Stimulated activated naive CD8-positive, alpha-beta T cell treated with anti-CD3 and anti-CD28 coated beads, Interleukin-15, Interleukin-2, amounts not matched to agents 100 ng/mL and 50 ng/mL, for 24 hours (primary cell): ENCODE data around the gene ALDH3A2.
A peak's percentile ranks its signal among the peaks of the same experiment; 100 is the strongest.

Experiments used
- H3K27ac Mint-ChIP-seq: one replicate; pipeline ENCODE4 v1.8.0; 2021; ENCODE audit warnings: mild to moderate bottlenecking, mixed read lengths
- H3K27me3 Mint-ChIP-seq: one replicate; pipeline ENCODE4 v1.8.0; 2021; ENCODE audit warnings: mixed read lengths
- H3K36me3 Mint-ChIP-seq: one replicate; pipeline ENCODE4 v1.8.0; 2021; ENCODE audit warnings: low read depth, mixed read lengths
- H3K4me1 Mint-ChIP-seq: one replicate; pipeline ENCODE4 v1.8.0; 2021; ENCODE audit warnings: low read depth, mixed read lengths
- H3K4me3 Mint-ChIP-seq: one replicate; pipeline ENCODE4 v1.8.0; 2021; ENCODE audit warnings: mild to moderate bottlenecking, mixed read lengths
- H3K9me3 Mint-ChIP-seq: one replicate; pipeline ENCODE4 v1.8.0; 2021; ENCODE audit warnings: mixed read lengths

ALDH3A2 gene

GRCh38 chr17:19713462-19713861 lies 64.9 kb downstream of the ALDH3A2 start:
- H3K9me3 Mint-ChIP-seq: no peaks in the 10 kb centered on the region
- no peak overlapping the region for H3K27ac Mint-ChIP-seq
- no peaks in the 10 kb centered on the region for H3K27me3 Mint-ChIP-seq
- no peak overlapping the region for H3K4me3 Mint-ChIP-seq
- H3K4me1 Mint-ChIP-seq: no peaks in the 10 kb centered on the region
- H3K36me3 Mint-ChIP-seq: no peaks in the 10 kb centered on the region

- Mint-ChIP-seq H3K27ac (no peak overlapping the region), H3K4me3 (no peak overlapping the region), H3K4me1 (no peaks in the 10 kb centered on the region), H3K9me3 (no peaks in the 10 kb centered on the region), H3K36me3 (no peaks in the 10 kb centered on the region), H3K27me3 (no peaks in the 10 kb centered on the region)
Measured at GRCh38 chr17:19713901-19714361, 65.4 kb downstream of the ALDH3A2 start.

DNA sequence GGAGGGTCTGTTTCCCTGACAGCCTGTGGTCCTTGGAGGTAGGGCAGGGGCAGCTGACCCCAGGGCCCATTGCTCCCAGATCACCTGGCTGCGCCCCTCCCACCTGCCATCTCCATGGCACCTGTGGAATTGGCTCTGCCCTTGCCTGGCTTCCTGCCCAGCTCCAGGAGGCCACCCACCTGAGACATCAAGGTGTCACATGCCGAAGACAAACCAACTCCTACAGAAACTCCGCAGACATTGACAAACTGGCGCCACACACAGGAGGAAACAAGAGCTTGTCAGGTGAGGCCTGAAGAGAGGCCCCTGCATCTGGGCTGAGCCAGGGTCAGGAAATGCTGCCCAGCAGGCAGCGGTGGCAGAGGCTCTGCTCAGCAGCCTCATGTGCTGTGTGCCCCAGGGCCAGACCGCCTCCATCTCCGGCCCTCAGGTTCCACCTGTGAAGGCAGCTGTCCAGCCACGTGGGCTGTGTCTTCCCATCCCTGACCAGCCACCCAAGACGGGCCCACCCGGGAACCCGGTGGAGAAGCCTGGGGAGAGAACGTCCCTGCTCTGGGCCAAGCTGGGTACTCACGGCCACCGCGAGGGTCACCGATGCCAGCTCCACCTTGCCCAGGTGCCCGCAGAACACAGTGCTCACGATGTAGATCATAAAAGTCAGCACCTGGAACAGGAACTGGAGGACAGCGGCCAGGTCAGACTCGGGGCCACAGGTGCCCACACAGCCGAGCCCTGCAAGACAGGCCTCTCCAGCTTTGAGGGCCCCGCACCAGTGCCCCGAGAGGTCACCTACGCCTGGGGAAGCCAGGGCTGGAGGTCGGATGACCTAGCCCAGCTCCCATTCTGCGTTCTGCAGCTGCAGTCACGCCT lies 66.2 kb downstream of the ALDH3A2 start:
- Mint-ChIP-seq H3K27ac (no peak overlapping the region), H3K4me1 (no peaks in the 10 kb centered on the region), H3K36me3 (no peaks in the 10 kb centered on the region), H3K27me3 (no peaks in the 10 kb centered on the region), H3K4me3 (no peak overlapping the region), H3K9me3 (no peaks in the 10 kb centered on the region)

- H3K9me3 Mint-ChIP-seq: no peaks in the 10 kb centered on the region
Measured at GRCh38 chr17:19716108-19717030, 67.8 kb downstream of the ALDH3A2 start, which contains the start of gene SLC47A2. Gene SLC47A2 (minus strand): TSS chr17:19716584. CDS start chr17:19716555, 29 bp downstream.

GRCh38 chr17:19717031-19717360 lies 68.4 kb downstream of the ALDH3A2 start:
- Mint-ChIP-seq H3K27me3 (no peaks in the 10 kb centered on the region), H3K27ac (no peak overlapping the region)

More at GRCh38 chr17:19716108-19717030, 67.8 kb downstream of the ALDH3A2 start, which contains the start of gene SLC47A2:
- Mint-ChIP-seq H3K36me3 (no peaks in the 10 kb centered on the region), H3K27ac (no peak within 1 kb of the TSS), H3K4me3 (no peak within 1 kb of the TSS), H3K27me3 (no peaks in the 10 kb centered on the region), H3K4me1 (no peaks in the 10 kb centered on the region)

DNA sequence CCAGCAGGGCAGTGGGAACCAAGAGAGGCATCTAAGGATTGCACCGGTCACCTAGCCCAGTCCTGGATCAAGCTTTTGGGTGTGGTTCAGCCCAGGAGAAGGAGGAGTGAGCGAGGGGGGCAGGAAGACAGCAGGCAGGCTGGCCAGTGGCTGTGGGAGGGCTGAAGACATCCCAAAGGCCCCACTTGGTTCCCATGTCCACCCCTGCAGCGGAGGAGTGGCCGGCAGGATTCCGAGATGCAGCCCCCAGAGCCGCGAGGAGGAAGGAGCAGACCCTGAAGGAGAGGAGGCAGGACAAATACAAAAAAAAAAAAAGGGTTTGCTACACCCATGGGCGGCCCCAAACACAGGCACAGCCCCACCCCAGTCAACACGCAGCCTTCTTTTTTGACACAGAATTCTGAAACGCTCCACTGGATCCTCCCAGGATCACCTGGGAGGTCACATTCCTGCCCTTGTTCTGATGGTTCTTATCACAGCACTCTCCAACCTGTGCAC lies 68.9 kb downstream of the ALDH3A2 start:
- Mint-ChIP-seq H3K4me1 (no peaks in the 10 kb centered on the region), H3K27me3 (no peaks in the 10 kb centered on the region), H3K27ac (peak overlapping the region; percentile 33), H3K36me3 (no peaks in the 10 kb centered on the region), H3K4me3 (no peak overlapping the region), H3K9me3 (no peaks in the 10 kb centered on the region)

More at GRCh38 chr17:19717031-19717360, 68.4 kb downstream of the ALDH3A2 start:
- no peaks in the 10 kb centered on the region for H3K9me3 Mint-ChIP-seq
- no peak overlapping the region for H3K4me3 Mint-ChIP-seq
- H3K36me3 Mint-ChIP-seq: no peaks in the 10 kb centered on the region
- H3K4me1 Mint-ChIP-seq: no peaks in the 10 kb centered on the region

DNA sequence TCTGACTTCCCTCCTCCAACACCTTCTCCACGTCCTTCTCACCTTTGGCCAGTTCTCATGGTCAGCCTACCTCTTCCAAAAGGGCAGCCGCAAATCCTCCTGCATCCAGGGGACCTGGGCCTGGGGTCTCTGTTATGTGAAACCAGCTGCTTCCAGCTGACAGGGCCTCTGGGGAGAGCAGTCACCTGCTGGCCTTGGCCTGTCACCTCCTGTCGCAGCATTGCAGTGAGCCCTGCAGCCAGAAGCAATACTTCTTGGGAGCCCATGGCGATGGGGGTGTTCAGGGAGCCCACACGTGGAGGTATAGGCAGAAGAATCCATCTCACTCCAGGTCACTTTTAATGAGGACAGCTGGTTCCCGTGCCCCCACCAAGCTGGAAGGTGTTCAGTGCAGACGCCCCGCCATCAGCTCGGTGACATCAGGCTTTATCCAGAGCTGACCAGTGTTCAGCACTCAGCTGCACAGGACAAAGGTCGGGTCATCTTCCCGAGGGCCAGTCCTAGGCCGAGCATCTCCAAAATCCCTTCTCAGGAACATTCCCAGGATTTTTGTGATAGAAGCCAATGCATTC lies 69.6 kb downstream of the ALDH3A2 start:
- Mint-ChIP-seq H3K9me3 (no peaks in the 10 kb centered on the region), H3K27me3 (no peaks in the 10 kb centered on the region), H3K4me3 (no peak overlapping the region), H3K36me3 (no peaks in the 10 kb centered on the region), H3K4me1 (no peaks in the 10 kb centered on the region), H3K27ac (no peak overlapping the region)

DNA sequence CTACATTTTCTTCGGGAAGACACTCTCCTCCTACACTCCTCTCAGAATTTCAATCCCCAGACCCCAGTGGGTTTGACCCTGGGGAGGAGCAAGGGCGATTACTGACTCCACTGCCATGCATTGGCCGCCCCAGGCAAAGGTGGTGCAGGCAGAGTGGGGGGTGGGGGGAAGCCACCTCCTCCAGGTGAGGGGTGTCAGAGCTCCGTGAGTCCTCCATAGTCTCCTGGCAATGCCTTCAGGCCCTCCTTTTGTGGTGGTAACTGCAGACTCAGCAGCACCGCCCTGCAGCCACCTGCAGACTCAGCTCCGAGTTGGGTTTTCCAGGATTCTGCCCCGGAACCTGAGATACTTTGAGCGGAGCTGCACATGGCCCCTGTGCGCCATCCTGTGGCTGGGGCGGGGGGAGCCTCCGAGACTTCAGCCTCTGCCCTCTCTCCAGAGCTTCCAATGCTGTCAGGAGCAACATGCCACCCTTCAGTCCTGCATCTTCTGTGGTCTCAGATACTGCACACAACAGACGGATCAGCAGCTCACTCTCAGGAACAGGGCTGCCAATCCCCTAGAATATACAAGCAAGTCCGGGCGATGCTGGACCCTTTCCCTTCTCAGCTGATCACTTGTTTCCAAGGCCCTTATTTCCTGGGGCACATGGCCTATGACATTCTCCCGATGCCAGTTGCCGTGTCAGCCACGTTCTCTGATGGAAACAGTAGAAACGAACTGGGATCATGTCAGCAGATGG lies 70.2 kb downstream of the ALDH3A2 start:
- no peaks in the 10 kb centered on the region for H3K36me3 Mint-ChIP-seq
- H3K27me3 Mint-ChIP-seq: no peaks in the 10 kb centered on the region
- H3K4me1 Mint-ChIP-seq: peaks cover 1% of the 10 kb centered on the region
- H3K4me3 Mint-ChIP-seq: no peak overlapping the region
- H3K27ac Mint-ChIP-seq: no peak overlapping the region
- no peaks in the 10 kb centered on the region for H3K9me3 Mint-ChIP-seq

GRCh38 chr17:19719355-19720209 lies 71.0 kb downstream of the ALDH3A2 start:
- H3K4me3 Mint-ChIP-seq: no peak overlapping the region
- no peaks in the 10 kb centered on the region for H3K9me3 Mint-ChIP-seq
- H3K4me1 Mint-ChIP-seq: peaks cover 8% of the 10 kb centered on the region
- no peaks in the 10 kb centered on the region for H3K36me3 Mint-ChIP-seq
- H3K27me3 Mint-ChIP-seq: no peaks in the 10 kb centered on the region
- H3K27ac Mint-ChIP-seq: peak overlapping the region; percentile 34

GRCh38 chr17:19720210-19720475 lies 71.6 kb downstream of the ALDH3A2 start:
- peaks cover 11% of the 10 kb centered on the region for H3K4me1 Mint-ChIP-seq
- no peaks in the 10 kb centered on the region for H3K9me3 Mint-ChIP-seq
- H3K27me3 Mint-ChIP-seq: peaks cover 2% of the 10 kb centered on the region
- no peak overlapping the region for H3K4me3 Mint-ChIP-seq
- no peaks in the 10 kb centered on the region for H3K36me3 Mint-ChIP-seq
- no peak overlapping the region for H3K27ac Mint-ChIP-seq

DNA sequence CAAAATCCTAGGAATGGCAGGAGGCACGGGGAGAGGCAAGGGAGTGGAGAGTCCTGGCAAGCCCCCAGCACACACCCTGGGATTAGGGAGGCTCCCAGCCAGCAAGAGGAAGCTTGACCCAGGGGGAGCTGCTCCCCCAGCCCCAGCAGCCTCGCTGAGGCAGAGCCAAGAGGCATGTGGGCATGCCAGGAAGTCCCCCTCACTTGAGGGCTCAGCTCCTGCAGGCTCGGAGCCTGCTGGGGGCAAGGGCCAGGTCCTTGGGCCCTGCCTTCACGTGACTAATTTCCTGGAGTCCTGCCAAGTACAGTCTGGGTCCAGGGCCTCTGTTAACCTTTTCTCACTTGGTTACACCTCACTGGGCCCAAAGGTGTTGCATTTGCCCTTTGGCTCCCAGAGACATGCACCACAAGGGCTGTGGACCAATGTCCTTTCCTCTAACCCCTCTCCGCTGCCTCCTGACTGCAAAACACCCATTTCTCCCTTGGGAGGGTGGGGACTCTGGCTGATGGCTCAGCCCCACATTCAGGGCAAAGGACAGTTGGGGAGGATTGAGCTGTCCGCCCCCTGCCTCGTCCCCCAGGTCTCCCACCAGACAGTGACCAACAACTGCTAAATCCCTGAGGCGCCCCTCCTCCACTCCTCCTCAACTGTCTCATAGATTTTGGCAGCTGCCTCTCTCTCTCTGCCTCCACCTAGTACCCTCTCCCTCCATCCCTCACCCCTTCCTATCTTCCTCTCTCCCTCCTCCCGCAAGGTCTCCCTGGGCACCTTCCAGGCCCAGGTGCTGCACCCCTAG lies 72.3 kb downstream of the ALDH3A2 start:
- H3K4me3 Mint-ChIP-seq: no peak overlapping the region
- no peaks in the 10 kb centered on the region for H3K36me3 Mint-ChIP-seq
- H3K4me1 Mint-ChIP-seq: peaks cover 18% of the 10 kb centered on the region
- H3K9me3 Mint-ChIP-seq: no peaks in the 10 kb centered on the region
- H3K27ac Mint-ChIP-seq: no peak overlapping the region
- peaks cover 8% of the 10 kb centered on the region for H3K27me3 Mint-ChIP-seq

DNA sequence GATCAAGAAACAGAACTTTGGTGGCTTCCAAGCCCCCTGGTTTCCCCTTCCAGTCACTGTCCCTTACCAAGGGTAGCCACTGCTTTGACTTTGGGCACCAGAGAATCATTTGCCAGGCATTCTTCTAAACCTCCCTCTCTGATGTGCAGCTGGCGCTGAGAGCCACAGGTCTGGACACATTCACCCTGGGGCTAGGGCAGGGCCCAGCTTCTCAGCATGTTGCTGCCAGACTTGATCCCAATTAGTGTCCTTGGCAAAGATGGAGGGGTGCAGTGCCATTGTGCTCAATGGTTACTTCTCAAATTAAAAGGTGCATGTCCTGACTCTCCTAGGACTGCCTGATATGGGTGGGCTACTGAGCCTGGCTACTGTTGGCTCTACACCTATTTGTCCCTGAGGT lies 75.4 kb downstream of the ALDH3A2 start:
- peaks cover 18% of the 10 kb centered on the region for H3K4me1 Mint-ChIP-seq
- no peaks in the 10 kb centered on the region for H3K9me3 Mint-ChIP-seq
- H3K4me3 Mint-ChIP-seq: no peak overlapping the region
- no peak overlapping the region for H3K27ac Mint-ChIP-seq
- H3K36me3 Mint-ChIP-seq: no peaks in the 10 kb centered on the region
- H3K27me3 Mint-ChIP-seq: peaks cover 8% of the 10 kb centered on the region
